Muscle of leg (tissue), 11 donors: ENCODE data around the gene NFAT5. TPM values are rescaled to one million over a fixed set of nuclear protein-coding genes. Genes with fewer than 3 reads are reported as not detected.

Experiments used
- DNase-seq: peaks from one replicate; pipeline ENCODE4 v3.0.0; 2013
- H3K27ac ChIP-seq: one replicate; pipeline ENCODE4 v1.5.1; 2013; ENCODE audit warnings: mild to moderate bottlenecking, low read length, control low read depth
- H3K27me3 ChIP-seq: one replicate; pipeline ENCODE4 v1.6.1; 2013; ENCODE audit warnings: low read length; ENCODE audit not compliant: control insufficient read depth, insufficient read depth
- H3K36me3 ChIP-seq: one replicate; pipeline ENCODE4 v1.6.1; 2013; ENCODE audit warnings: low read length; ENCODE audit not compliant: control insufficient read depth, insufficient read depth
- H3K4me1 ChIP-seq: one replicate; pipeline ENCODE4 v1.6.1; 2013; ENCODE audit warnings: low read length; ENCODE audit not compliant: control insufficient read depth, insufficient read depth
- H3K4me3 ChIP-seq: one replicate; pipeline ENCODE4 v1.5.1; 2013; ENCODE audit warnings: low read length, control low read depth
- H3K9me3 ChIP-seq: replicated peaks from 2 replicates; pipeline ENCODE4 v1.6.1; 2013; ENCODE audit warnings: low read depth, low read length; ENCODE audit not compliant: control insufficient read depth
- WGBS: methylation state at CpG from one replicate; pipeline ENCODE4 v1.1.5; 2013; ENCODE audit warnings: missing lambda C conversion rate; ENCODE audit not compliant: insufficient coverage; 5-methylcytosine and 5-hydroxymethylcytosine counted together
- polyA plus RNA-seq, 8 donors: library from polyadenylated mRNA; unstranded; fragments of 120-200 nt; gene quantifications; one replicate each; pipeline versions ENCODE4 v1.2.1 to v1.2.3, GENCODE V29; 2013; ENCODE audit warnings: inconsistent platforms in 1 of 8, low replicate concordance in 1 of 8; ENCODE audit not compliant: insufficient read length in 8 of 8, insufficient read depth in 1 of 8
- total RNA-seq: library from RNA; stranded (reverse); fragments of 120-200 nt; gene quantifications from one replicate; pipeline ENCODE4 v1.2.4, GENCODE V29; 2013

Gene NFAT5
- total and polyA plus RNA-seq, 9 donors = 8.2 to 21.1 (median 12.8) TPM

DNA sequence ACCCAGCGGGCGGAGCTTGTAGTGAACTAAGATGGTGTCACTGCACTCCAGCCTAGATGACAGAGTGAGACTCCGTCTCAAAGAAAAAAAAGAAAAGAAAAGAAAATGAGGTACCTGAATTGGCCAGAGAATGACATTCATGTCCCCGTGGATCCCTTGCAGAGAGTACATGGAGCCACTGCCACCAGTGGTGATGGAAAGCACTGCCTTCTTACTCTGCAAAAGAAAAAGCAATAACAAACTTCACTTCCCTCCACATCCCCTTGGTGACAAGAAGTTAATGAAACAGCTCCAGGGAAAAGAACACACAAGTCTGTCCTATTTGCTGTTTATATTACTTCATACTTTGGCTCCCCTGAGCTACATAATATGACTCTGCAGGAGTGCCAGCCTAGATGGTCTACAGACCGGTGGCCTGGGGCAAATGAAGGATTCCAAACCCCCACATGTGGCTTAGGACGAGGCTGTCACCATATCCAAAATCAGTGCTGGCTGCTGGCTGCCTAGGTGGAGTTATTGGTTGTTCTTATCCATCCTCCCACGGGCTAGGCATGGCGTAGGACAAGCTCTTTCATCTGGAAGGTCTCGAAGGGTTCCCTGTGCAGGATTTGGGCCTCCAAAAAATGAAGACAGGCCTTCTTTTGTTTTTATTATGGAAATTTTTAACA lies 147.3 kb downstream of the NFAT5 start:
- WGBS = 87% methylated on average over 3 of the region's 9 CpGs
- DNase-seq = no peak
- H3K27ac ChIP-seq = no peak overlapping the region
- no peaks in the 10 kb centered on the region for H3K9me3 ChIP-seq
- no peaks in the 10 kb centered on the region for H3K4me1 ChIP-seq
- H3K36me3 ChIP-seq = peaks cover 20% of the 10 kb centered on the region
- H3K27me3 ChIP-seq = no peaks in the 10 kb centered on the region
- no peak overlapping the region for H3K4me3 ChIP-seq

GRCh38 chr16:69717066-69717465 lies 151.3 kb downstream of the NFAT5 start:
- DNase-seq = no peak
- WGBS = 85% methylated on average over 4 of the region's 6 CpGs
- no peaks in the 10 kb centered on the region for H3K27me3 ChIP-seq
- H3K4me3 ChIP-seq = no peak overlapping the region
- H3K36me3 ChIP-seq = peaks cover 16% of the 10 kb centered on the region
- H3K4me1 ChIP-seq = no peaks in the 10 kb centered on the region
- H3K27ac ChIP-seq = no peak overlapping the region
- H3K9me3 ChIP-seq = no peaks in the 10 kb centered on the region

GRCh38 chr16:69718111-69718764 lies 152.5 kb downstream of the NFAT5 start:
- H3K9me3 ChIP-seq = no peaks in the 10 kb centered on the region
- no peaks in the 10 kb centered on the region for H3K4me1 ChIP-seq
- no peak overlapping the region for H3K27ac ChIP-seq
- H3K4me3 ChIP-seq = no peak overlapping the region
- DNase-seq = no peak
- WGBS = 100% methylated on average over 1 of the region's 10 CpGs
- H3K27me3 ChIP-seq = no peaks in the 10 kb centered on the region
- H3K36me3 ChIP-seq = peaks cover 11% of the 10 kb centered on the region

GRCh38 chr16:69720822-69721430 lies 155.2 kb downstream of the NFAT5 start:
- 84% methylated on average over 7 of the region's 10 CpGs for WGBS

DNA sequence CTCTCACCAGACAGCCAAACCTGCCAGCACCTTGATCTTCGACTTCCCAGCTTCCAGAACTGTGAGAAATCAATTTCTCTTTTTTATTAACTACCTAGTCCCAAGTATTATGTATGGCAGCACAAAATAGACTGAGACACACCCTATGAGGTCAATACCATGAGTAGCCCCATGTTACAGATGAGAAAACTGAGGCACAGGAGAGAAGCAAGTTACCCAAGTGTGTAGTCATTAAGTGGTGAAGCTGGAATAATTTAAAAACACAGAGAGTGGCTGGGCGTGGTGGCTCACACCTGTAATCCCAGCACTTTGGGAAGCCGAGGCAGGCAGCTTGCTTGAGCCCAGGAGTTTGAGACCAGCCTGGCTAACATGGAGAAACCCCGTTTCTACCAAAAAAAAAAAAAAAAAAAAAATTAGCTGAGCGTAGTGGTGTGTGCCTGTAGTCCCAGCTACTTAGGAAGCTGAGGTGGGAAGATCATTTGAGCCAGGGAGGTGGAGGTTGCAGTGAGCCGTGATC lies 155.7 kb downstream of the NFAT5 start:
- peaks cover 4% of the 10 kb centered on the region for H3K36me3 ChIP-seq
- no peaks in the 10 kb centered on the region for H3K9me3 ChIP-seq
- no peaks in the 10 kb centered on the region for H3K27me3 ChIP-seq
- WGBS = no CpG with 5 or more reads among the region's 6 CpGs
- H3K4me1 ChIP-seq = peaks cover 7% of the 10 kb centered on the region
- no peak for DNase-seq
- no peak overlapping the region for H3K27ac ChIP-seq
- H3K4me3 ChIP-seq = no peak overlapping the region

More at GRCh38 chr16:69720822-69721430, 155.2 kb downstream of the NFAT5 start:
- H3K4me1 ChIP-seq = peaks cover 3% of the 10 kb centered on the region
- DNase-seq = no peak
- no peak overlapping the region for H3K4me3 ChIP-seq
- H3K27ac ChIP-seq = no peak overlapping the region
- H3K27me3 ChIP-seq = no peaks in the 10 kb centered on the region
- no peaks in the 10 kb centered on the region for H3K9me3 ChIP-seq
- peaks cover 4% of the 10 kb centered on the region for H3K36me3 ChIP-seq

DNA sequence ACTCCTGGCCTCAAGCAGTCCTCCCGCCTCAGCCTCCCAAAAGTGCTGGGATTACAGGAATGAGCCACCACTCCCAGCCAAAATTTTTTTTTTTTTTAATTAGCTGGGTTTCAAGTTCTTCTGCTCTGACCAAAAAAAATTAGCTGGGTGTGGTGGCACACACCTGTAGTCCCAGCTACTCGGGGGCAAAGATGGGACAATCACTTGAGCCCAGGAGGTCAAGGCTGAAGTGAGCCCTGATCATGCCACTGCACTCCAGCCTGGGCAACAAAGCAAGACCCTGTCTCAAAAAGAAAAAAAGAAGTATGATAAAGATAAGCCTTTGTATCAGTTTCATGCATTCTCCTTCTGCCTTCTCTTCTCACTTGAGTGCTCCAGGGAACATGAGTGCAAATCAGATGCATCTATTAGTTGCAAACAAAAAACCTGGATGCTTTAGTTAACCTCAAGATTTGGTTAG lies 158.7 kb downstream of the NFAT5 start:
- H3K9me3 ChIP-seq = no peaks in the 10 kb centered on the region
- no peak overlapping the region for H3K27ac ChIP-seq
- H3K4me1 ChIP-seq = peaks cover 17% of the 10 kb centered on the region
- H3K36me3 ChIP-seq = no peaks in the 10 kb centered on the region
- no peaks in the 10 kb centered on the region for H3K27me3 ChIP-seq
- no peak overlapping the region for H3K4me3 ChIP-seq
- WGBS = 100% methylated on average over 2 of the region's 2 CpGs
- no peak for DNase-seq

DNA sequence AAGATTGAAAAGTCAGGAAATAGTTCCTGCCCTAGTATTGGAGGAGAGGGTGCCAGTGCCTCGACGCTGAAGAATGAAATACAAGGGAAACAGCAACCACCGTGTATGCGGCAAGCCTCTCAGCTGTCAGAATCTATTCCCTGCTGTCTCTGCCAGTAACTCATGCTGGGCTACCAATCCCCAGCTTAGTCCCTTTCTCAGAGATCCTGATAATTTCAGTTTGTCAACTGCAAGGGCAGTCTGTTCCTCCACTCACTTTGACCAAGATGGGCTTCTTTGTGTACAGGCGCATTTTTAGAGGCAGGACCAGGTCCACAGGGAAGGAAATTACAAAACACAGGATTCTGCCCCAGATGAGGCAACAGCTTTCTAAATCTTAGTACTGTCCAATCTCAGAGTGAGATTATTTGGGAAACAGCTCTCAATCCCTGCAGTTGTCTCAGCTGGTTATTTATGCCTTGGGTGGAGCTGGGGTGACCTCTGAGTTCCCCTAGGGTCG lies 159.3 kb downstream of the NFAT5 start:
- WGBS = 49% methylated on average over 3 of the region's 6 CpGs
- H3K9me3 ChIP-seq = no peaks in the 10 kb centered on the region
- H3K27me3 ChIP-seq = no peaks in the 10 kb centered on the region
- DNase-seq = no peak
- no peak overlapping the region for H3K4me3 ChIP-seq
- H3K4me1 ChIP-seq = peaks cover 17% of the 10 kb centered on the region
- H3K36me3 ChIP-seq = no peaks in the 10 kb centered on the region
- no peak overlapping the region for H3K27ac ChIP-seq

DNA sequence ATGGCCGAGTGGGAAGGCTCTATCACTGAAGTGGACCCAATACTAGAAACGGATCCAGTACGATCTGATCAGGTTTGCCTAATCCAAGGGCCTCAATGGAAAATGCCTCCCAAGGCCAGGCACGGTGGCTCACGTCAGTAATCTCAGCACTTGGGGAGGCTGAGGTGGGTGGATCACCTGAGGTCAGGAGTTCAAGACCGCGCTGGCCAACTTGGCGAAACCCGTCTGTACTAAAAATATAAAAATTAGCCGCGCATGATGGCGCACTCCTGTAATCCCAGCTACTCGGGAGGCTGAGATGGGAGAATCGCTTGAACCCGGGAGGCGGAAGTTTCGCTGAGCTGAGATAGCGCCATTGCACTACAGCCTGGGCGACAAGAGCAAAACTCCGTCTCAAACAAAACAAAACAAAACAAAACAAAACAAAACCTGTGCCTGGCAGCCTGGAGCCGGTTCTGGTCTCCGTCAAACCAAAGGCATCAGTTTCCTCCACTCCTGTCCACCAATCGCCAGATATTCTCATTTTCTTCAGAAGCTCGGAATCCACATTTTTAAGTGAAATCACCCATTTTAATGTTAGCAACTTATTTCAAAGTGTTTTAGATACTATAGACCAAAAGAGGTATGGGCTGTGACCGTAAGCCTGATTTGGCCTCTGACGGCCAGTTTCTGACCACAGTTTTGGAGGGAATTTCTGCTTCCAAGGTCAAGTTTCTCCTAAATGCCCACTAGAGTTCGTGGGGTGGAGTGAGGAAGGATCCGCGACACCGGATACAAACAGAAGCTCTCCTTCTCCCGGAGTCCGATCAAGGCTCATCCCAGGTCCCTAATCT lies 159.9 kb downstream of the NFAT5 start:
- Histone ChIP-seq H3K27ac (peak overlapping the region; percentile 40), H3K36me3 (no peaks in the 10 kb centered on the region), H3K9me3 (no peaks in the 10 kb centered on the region), H3K27me3 (no peaks in the 10 kb centered on the region), H3K4me1 (peaks cover 17% of the 10 kb centered on the region), H3K4me3 (peak overlapping the region; percentile 54)
- WGBS = 82% methylated on average over 18 of the region's 32 CpGs
- DNase-seq = no peak

DNA sequence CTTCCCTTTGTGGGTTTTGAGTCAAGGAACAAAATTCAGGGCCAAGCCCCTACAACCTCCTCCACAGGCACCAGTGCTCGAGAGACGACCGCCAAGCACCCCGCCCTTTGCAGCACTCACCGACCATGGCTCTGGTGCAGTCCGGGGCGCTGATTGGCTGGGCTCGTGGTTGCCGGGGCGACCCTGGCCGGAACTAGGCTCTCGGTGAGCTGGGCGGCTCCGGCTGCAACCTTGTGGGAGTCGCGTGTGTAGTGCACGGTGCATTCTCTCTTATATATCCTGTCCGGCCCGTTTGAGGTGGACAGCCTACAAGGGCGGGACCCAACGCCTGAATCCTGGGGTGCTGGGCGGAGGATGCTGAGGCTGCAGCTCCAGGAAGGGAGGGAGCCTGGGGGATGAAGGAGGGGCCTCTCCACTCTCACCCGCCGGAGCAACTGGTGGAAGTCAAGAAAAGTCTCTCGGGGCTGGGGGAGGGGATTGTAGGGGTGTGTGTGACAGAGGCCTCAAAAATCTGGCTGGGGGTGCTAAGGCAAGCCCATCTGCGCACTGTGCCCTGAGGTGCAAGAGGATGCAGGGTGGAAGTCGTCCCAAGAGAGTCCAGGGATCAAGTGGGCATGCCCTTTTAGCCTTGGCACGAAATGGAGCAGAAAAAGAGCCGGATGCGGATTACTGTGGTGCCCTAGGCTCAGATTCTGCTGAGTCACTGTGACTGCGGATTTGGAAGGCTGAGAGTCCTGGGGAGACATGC lies 160.7 kb downstream of the NFAT5 start, which contains the start of gene NQO1:
NQO1 (minus strand) TSS at position 248 of the 748 bp plus-strand sequence; CDS start at position 127, 121 bp downstream.
- 1% methylated on average over 27 of the region's 31 CpGs for WGBS
- DNase-seq = peak; percentile 90
- Histone ChIP-seq H3K27ac (peak within 1 kb of the TSS; percentile 40), H3K4me1 (peaks cover 17% of the 10 kb centered on the region), H3K36me3 (no peaks in the 10 kb centered on the region), H3K9me3 (no peaks in the 10 kb centered on the region), H3K4me3 (peak within 1 kb of the TSS; percentile 54), H3K27me3 (no peaks in the 10 kb centered on the region)
